ENCODE results near the gene TOE1. TPM values are rescaled to one million over a fixed set of nuclear protein-coding genes. Genes with fewer than 3 reads are reported as not detected.
A peak's percentile ranks its signal among the peaks of the same experiment; 100 is the strongest.
"Not testable (repeated sequence)": the region's sequence is repeated elsewhere in the genome, so short reads cannot be mapped to it uniquely, and the experiment has no call there.

The TOE1 gene
- total and polyA plus RNA-seq, 7 donors: 7.1 to 12.9 (median 10.5) TPM

- WGBS, 2 donors: 35% methylated on average over 7 of the region's 7 CpGs
- Histone ChIP-seq H3K4me1 (peaks cover 0 to 24% (median 14%) of the 10 kb centered on the region in 4 donors), H3K27me3 (no peaks in the 10 kb centered on the region), H3K36me3 (no peaks in the 10 kb centered on the region), H3K4me3 (no peak overlapping the region), H3K9me3 (no peaks in the 10 kb centered on the region), H3K27ac (peak overlapping the region; percentile 67 to 76 (median 72))
- DNase-seq: peak; percentile 81
- TF ChIP-seq CTCF (IDR thresholded peaks at IDR 0.05) (peak; percentile 30 to 71 (median 54)), EP300 (IDR thresholded peaks at IDR 0.05) (no peak), POLR2AphosphoS5 (IDR thresholded peaks at IDR 0.05) (peak in 1 of 4 donors; percentile 33), POLR2A (IDR thresholded peaks at IDR 0.05) (no peak)
- intact Hi-C loops (cut with DNase I): loop anchor here (1.0 to 5.0 kb wide), 3 partner anchors 132 to 327 kb away; partner anchors contain the start of genes GPBP1L1 and TMEM69
Observed at GRCh38 chr1:45359882-45360513, 20.0 kb downstream of the TOE1 start.

- intact Hi-C loops (cut with DNase I): loop anchor here (1.0 to 5.0 kb wide), 3 partner anchors 131 to 326 kb away; partner anchors contain the start of genes GPBP1L1 and TMEM69
- Histone ChIP-seq H3K4me1 (peaks cover 0 to 24% (median 14%) of the 10 kb centered on the region in 4 donors), H3K4me3 (peak overlapping the region in 2 of 4 donors; percentile 4 to 14), H3K27ac (peak overlapping the region; percentile 67 to 76 (median 72))
- not testable (repeated sequence) for H3K27me3 ChIP-seq, H3K9me3 ChIP-seq, H3K36me3 ChIP-seq
- DNase-seq: peak; percentile 76
- peak in 1 of 4 donors; percentile 42 for TF ChIP-seq POLR2AphosphoS5 (IDR thresholded peaks at IDR 0.05)
- 25 to 50% methylated on average over 7 of the region's 7 CpGs for WGBS, 2 donors
Observed at GRCh38 chr1:45360981-45361380, 21.0 kb downstream of the TOE1 start.

GRCh38 chr1:45364294-45364693, 24.3 kb downstream of the TOE1 start:
- H3K27ac ChIP-seq: no peak overlapping the region
- no peaks in the 10 kb centered on the region for H3K9me3 ChIP-seq
- intact Hi-C loops (cut with DNase I): loop anchor here (5.0 kb wide), 1 partner anchor 323 kb away; the partner anchor contains the start of genes GPBP1L1 and TMEM69
- 91 to 95% methylated on average over 2 of the region's 2 CpGs for WGBS, 2 donors
- H3K27me3 ChIP-seq: no peaks in the 10 kb centered on the region
- no peak overlapping the region for H3K4me3 ChIP-seq
- TF ChIP-seq EP300 (IDR thresholded peaks at IDR 0.05) (no peak), POLR2A (IDR thresholded peaks at IDR 0.05) (no peak), POLR2AphosphoS5 (IDR thresholded peaks at IDR 0.05) (no peak), CTCF (IDR thresholded peaks at IDR 0.05) (no peak)
- H3K36me3 ChIP-seq: no peaks in the 10 kb centered on the region
- peaks cover 0 to 24% (median 14%) of the 10 kb centered on the region in 4 donors for H3K4me1 ChIP-seq
- DNase-seq: no peak

GRCh38 chr1:45365051-45365450, 25.1 kb downstream of the TOE1 start:
- H3K27me3 ChIP-seq: no peaks in the 10 kb centered on the region
- H3K36me3 ChIP-seq: no peaks in the 10 kb centered on the region
- no peak for TF ChIP-seq EP300 (IDR thresholded peaks at IDR 0.05)
- TF ChIP-seq POLR2A (IDR thresholded peaks at IDR 0.05): no peak
- no peak for TF ChIP-seq POLR2AphosphoS5 (IDR thresholded peaks at IDR 0.05)
- no peak for TF ChIP-seq CTCF (IDR thresholded peaks at IDR 0.05)
- no peak overlapping the region for H3K4me3 ChIP-seq
- no peak for DNase-seq
- no peak overlapping the region for H3K27ac ChIP-seq
- H3K9me3 ChIP-seq: no peaks in the 10 kb centered on the region
- H3K4me1 ChIP-seq: peaks cover 0 to 18% (median 13%) of the 10 kb centered on the region in 4 donors
- WGBS, 2 donors: 85 to 92% methylated on average over 6 of the region's 6 CpGs
- intact Hi-C loops (cut with DNase I): no loop called here

GRCh38 chr1:45370575-45370974, 30.6 kb downstream of the TOE1 start:
- no peak for DNase-seq
- Histone ChIP-seq H3K27me3 (no peaks in the 10 kb centered on the region), H3K9me3 (no peaks in the 10 kb centered on the region), H3K4me1 (no peaks in the 10 kb centered on the region), H3K4me3 (no peak overlapping the region), H3K27ac (no peak overlapping the region), H3K36me3 (no peaks in the 10 kb centered on the region)
- TF ChIP-seq CTCF (IDR thresholded peaks at IDR 0.05) (no peak), EP300 (IDR thresholded peaks at IDR 0.05) (no peak), POLR2A (IDR thresholded peaks at IDR 0.05) (no peak), POLR2AphosphoS5 (IDR thresholded peaks at IDR 0.05) (no peak)
- intact Hi-C loops (cut with DNase I): no loop called here
